ENCODE results near the gene ZFYVE19. TPM values are rescaled to one million over a fixed set of nuclear protein-coding genes. Genes with fewer than 3 reads are reported as not detected.
A peak's percentile ranks its signal among the peaks of the same experiment; 100 is the strongest.

Gene ZFYVE19
- total and polyA plus RNA-seq, 2 of the 13 experiments (the other 11 are each of a cell fraction or from before 2014, with no cell fraction given): 23.3 to 44.0 TPM

DNA sequence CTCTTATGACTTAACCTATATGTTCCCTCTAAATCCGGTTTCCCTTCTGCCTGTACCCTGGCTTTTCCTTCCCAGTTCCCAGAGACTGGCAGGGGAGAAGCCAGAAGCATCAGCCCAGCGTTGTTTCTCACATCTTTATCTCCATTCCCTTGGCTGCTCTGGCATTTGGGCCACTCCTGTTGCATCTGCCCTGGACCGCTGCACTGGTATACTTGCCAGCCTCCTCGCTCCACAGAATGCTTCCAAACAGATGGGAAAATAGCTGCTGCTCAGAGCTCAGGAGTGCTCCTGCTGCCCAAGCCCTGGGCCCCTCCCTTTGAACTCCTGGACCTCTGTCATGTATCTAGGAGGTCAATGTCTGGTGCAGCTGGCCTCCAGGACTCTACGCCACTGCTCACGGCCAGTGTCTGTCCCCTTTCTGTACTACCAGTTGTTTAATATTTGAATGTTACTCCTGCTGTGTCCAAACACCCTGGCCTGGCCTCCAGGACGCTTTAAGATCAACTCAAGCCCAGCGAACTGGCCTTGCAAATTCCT, 43.8 kb downstream of the ZFYVE19 start (continued):
- TF ChIP-seq SAP130 (CRISPR knock-in tag; IDR thresholded peaks at IDR 0.05; ENCODE audit: low read depth) (peak; percentile 39), MAZ (IDR thresholded peaks at IDR 0.05; ENCODE audit: borderline replicate concordance, low read depth, low read length) (no peak), MAZ (CRISPR knock-in tag; IDR thresholded peaks at IDR 0.05; ENCODE audit: low read depth) (0 out of 2 replicates have a peak, but pooled peaks have one; percentile 26), KAT8 (CRISPR knock-in tag; IDR thresholded peaks at IDR 0.05) (0 out of 2 replicates have a peak, but pooled peaks have one; percentile 17), MTF2 (CRISPR knock-in tag; IDR thresholded peaks at IDR 0.05; ENCODE audit: borderline replicate concordance) (no peak), ETV6 (CRISPR knock-in tag; conservative IDR thresholded peaks at IDR 0.05) (no peak), RXRB (CRISPR knock-in tag; IDR thresholded peaks at IDR 0.05; ENCODE audit: borderline replicate concordance) (peak; percentile 47; the same call in 1 of the 2 replicates), ZFX (CRISPR knock-in tag; IDR thresholded peaks at IDR 0.05; ENCODE audit: low read depth) (no peak), ZNF687 (CRISPR knock-in tag; IDR thresholded peaks at IDR 0.05) (peak; percentile 34; the same call in 1 of the 2 replicates), FOXC1 (CRISPR knock-in tag; IDR thresholded peaks at IDR 0.05; ENCODE audit: borderline replicate concordance) (0 out of 2 replicates have a peak, but pooled peaks have one; percentile 30)
- TF ChIP-seq, protein P1, sequence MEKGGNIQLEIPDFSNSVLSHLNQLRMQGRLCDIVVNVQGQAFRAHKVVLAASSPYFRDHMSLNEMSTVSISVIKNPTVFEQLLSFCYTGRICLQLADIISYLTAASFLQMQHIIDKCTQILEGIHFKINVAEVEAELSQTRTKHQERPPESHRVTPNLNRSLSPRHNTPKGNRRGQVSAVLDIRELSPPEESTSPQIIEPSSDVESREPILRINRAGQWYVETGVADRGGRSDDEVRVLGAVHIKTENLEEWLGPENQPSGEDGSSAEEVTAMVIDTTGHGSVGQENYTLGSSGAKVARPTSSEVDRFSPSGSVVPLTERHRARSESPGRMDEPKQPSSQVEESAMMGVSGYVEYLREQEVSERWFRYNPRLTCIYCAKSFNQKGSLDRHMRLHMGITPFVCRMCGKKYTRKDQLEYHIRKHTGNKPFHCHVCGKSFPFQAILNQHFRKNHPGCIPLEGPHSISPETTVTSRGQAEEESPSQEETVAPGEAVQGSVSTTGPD (CRISPR knock-in tag; IDR thresholded peaks at IDR 0.05): no peak

Data from HepG2 (cell line).